ENCODE data around the gene SRP19.
A peak's percentile ranks its signal among the peaks of the same experiment; 100 is the strongest.
"Not testable (repeated sequence)": the region's sequence is repeated elsewhere in the genome, so short reads cannot be mapped to it uniquely, and the experiment has no call there.

The SRP19 gene

GRCh38 chr5:112860929-112861637, at the start of gene SRP19:
Gene SRP19, plus strand, starts transcription at chr5:112861287. Its CDS starts 90 bp downstream, at chr5:112861377.
- DNase-seq (ENCODE audit: low read depth): peak; percentile 86

DNA sequence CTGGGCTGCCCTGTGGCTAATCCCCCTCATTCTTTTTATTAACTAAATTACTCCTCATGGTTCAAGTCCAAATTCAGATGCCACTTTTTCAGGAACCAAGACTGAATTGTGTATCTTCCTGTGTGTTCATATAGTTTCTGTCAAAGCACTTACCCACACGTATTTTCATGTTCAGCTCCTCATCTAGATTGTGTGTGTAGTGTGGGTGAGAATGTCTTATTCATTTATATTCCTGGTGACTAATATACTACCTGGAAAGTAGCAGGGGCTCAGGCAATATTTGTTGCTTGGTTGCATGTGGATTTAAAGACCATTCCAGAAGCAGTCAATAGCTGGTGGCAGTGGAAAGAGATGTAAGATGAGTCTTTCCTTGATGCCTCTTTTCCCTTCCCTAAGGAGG, 48.5 kb upstream of the SRP19 start:
- no peak for DNase-seq (ENCODE audit: low read depth)

- DNase-seq (ENCODE audit: low read depth): no peak
Measured at GRCh38 chr5:112820246-112820645, 40.8 kb upstream of the SRP19 start.

GRCh38 chr5:112822456-112822855, 38.6 kb upstream of the SRP19 start:
- DNase-seq (ENCODE audit: low read depth): no peak

GRCh38 chr5:112823181-112823580, 37.9 kb upstream of the SRP19 start:
- DNase-seq (ENCODE audit: low read depth): no peak

GRCh38 chr5:112823656-112824055, 37.4 kb upstream of the SRP19 start:
- no peak for DNase-seq (ENCODE audit: low read depth)

DNA sequence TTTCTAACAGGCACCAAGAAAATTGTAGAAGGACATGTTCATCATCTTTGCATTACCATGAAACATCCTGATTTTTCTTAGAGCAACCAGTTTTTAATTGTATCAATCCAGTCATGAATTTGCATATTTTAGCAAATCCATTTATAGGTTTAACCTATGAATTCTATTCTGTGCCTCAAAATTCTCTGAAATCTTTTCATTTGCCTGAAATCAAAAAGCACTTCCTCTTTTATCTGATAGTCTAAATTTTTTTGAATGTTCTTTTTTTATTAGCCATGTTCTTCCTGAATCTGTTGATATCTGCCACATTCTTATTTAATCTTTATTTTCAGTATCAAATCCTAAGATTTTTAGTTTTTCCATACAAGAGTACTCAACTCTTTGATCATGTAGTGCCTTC, 36.9 kb upstream of the SRP19 start:
- DNase-seq (ENCODE audit: low read depth): no peak

DNA sequence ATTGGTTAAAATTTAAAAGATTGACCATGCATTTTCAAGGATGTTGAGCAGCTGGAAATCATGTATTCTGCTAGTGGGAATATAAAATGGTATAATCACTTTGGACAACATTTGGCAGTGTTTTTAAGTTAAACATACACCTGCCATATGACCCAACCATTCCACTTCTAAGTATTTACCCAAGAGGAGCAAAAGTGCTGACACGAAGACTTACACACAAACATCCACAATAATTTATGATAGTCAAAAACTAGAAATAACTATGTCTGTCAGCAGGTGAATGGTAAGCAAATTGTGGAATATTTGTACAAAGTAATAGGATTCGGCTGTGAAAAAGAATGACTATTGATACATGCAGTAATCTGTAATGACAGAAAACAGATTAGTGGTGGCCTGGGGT, 30.7 kb upstream of the SRP19 start:
- DNase-seq (ENCODE audit: low read depth): no peak

DNA sequence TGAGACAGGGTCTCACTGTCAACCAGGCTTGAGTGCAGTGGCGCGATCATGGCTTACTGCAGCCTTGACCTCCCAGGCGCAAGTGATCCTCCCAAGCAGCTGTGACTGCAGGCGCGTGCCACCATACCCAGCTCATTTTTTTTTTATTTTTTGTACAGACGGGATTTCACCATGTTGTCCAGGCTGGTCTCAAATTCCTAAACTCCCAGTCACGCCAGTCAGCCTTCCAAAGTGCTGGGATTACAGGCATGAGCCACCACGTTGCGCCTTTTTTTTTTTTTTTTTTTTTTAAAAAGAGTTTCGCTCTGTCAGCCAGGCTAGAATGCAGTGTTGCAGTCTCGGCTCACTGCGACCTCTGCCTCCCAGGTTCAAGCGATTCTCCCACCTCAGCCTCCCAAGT, 27.1 kb upstream of the SRP19 start:
- no peak for DNase-seq (ENCODE audit: low read depth)

DNA sequence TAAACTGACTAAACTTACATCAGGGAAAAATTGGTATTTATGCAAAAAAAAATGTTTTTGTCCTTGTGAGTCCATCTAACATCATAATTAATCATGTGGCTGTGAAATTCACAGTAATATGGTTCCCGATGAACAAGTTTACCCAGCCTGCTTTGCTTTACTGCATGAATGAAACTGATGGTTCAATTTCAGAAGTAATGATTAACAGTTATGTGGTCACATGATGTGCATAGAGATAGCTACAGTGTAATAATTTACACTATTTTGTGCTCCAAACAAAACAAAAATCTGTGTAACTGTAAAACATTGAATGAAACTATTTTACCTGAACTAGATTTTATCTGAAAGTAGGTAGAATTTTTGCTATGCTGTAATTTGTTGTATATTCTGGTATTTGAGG, 16.6 kb upstream of the SRP19 start:
- no peak for DNase-seq (ENCODE audit: low read depth)

DNA sequence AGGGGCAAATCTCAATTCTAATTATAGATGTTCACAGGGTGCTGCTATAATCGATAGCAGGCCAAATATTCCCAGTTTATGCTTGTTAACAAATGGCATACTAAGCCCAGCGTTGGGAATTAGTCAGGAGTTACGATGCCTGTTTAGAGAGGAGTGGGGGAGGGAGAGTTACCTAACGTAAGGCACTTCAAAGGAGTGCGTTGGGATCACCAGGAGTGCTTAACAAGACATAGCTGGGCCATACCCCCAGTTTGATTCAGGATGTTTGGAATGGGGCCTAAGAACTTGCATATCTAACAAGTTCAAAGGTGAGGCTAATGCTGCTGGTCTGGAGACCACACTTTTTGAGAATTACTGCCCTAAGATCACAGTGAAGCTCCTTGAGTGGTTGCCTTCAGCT, 14.5 kb upstream of the SRP19 start:
- DNase-seq (ENCODE audit: low read depth): no peak

DNA sequence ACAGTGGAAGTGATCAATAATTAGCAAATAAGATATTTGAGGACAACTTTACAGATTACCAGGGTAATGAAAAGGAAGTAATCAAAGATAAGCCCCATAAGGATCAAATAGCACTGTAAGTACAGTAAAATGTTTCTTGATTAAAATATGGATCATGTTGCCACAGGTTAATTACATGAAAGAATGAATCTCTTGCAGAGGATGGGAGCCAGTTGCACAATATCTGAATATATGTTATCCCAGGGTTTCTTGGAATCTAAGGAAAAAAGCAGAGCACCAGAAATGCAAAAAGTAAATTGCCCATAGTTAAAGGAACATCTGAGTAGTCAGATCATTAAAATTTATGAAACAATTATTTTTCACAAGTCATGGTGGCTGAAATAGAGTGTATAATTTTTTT, 13.8 kb upstream of the SRP19 start:
- no peak for DNase-seq (ENCODE audit: low read depth)

- no peak for DNase-seq (ENCODE audit: low read depth)
Measured at GRCh38 chr5:112848116-112848811, 12.8 kb upstream of the SRP19 start.

DNA sequence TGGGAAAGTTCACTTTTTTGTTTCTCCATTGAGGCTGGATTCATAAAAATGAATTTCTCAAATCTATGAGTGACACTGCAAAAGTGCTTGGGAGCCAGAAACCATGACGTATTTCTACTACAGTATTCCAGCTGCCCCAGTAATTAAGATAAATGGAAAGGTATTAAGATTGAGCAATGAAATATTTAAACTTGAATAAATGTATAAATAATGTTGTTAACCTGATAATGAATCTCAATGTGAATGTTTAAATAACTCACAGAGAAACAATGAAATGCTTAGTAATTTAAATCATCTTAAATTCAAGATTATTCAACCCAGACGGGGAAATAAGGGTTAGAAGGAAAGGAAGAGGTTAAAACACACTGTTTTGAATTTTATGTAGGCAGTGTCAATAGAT, 11.2 kb upstream of the SRP19 start:
- no peak for DNase-seq (ENCODE audit: low read depth)

GRCh38 chr5:112854651-112855050, 6.4 kb upstream of the SRP19 start:
- no peak for DNase-seq (ENCODE audit: low read depth)

DNA sequence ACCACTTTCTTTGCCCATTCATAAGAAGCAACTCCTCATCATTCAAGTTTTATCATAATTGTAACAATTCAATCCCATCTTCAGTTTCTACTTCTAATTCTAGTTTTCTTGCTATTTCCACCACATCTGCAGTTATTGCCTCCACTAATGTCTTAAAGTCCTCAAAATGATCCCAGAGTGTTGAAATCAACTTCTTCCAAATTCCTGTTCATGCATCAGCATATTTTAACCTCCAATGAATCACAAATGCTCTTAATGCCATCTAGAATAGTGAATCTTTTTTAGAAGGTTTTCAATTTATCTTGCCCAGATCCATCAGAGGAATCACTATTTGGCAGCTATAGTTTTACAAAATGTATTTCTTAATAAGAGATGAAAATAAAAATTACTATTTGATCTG, 3.2 kb upstream of the SRP19 start:
- DNase-seq (ENCODE audit: low read depth): no peak

DNA sequence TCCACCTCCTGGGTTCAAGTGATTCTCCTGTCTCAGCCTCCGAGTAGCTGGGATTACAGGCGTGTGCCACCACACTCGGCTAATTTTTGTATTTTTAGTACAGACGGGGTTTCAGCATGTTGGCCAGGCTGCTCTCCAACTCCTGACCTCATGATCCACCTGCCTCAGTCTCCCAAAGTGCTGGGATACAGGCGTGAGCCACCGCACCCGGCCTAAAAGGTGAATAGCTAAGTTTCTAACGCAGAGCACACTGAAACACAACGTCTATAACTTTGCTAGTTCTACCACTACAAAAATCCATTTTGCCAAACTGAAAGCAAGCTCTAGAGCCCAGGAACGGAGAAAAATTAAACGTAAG, 537 bp upstream of the SRP19 start:
- not testable (repeated sequence) for DNase-seq (ENCODE audit: low read depth)

DNA sequence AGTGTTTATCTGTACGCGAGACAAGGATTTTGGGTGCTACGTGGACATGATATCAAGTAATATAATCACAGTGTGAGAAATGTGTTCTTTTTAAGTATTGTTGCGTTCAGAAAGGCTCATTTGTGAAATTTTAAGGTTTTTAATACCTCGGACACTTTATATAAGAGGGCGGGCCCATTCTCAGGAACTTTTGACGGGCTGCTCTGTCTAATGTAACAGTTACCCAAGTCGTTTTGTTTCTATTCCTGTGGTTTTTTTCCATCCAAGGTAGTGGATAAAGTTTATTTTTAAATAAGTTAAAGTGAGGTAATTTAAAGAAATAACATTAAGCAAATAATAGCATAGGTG, 525 bp downstream of the SRP19 start:
- DNase-seq (ENCODE audit: low read depth): no peak

DNA sequence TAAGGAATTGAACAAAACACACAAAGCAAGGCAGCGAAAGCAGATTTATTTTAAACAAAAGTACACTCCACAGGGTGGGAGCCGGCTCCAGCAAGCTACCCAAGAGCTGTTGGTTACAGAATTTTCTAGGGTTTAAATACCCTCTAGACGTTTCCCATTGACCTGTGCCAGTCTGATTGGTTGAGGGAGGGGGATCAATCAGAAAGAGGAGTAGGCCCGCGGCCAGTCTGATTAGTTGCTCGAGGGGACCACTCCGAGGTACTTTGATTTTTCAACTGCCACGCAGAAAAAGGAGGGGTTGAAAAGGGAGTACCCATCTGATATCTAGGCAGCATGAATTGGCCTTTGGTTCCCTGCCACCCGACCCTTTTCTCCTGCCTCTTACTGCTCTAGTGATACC, 998 bp downstream of the SRP19 start:
- DNase-seq (ENCODE audit: low read depth): no peak

DNA sequence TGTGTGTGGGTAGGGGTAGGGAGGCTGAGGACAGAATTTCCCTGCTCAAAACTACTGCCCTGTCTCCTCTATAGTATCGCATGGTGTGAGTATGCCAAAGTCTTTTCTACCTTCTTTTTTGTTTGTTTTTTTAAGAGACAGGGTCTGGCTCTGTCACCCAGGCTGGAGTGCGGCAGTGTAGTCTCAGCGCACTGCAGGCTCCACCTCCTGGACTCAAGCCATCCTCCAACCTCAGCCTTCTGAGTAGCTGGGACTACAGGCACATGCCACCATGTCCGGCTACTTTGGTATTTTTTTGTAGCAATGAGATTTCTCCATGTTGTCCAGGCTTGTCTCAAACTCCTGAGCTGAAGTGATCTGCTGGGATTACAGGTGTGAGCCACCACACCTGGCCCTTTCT, 2.5 kb downstream of the SRP19 start:
- DNase-seq (ENCODE audit: low read depth): no peak

DNA sequence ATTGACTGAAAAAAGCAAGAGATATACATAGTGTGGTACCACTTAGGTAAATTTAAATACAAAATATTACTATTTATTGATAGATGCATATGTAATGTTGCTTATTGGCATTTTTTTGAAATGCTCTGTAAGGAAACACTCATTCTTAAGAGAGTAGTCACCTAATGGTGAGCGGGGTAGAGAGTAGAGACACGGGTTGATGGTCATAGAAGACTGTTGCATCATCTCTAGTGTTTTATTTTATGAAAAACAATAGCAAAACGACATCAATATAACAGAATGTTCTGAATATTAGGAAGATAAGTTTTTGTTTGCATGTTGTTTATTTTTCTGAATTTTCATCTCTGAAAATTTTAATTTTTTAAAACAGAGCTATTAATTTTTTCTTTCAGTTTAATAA, 4.0 kb downstream of the SRP19 start:
- DNase-seq (ENCODE audit: low read depth): no peak

DNA sequence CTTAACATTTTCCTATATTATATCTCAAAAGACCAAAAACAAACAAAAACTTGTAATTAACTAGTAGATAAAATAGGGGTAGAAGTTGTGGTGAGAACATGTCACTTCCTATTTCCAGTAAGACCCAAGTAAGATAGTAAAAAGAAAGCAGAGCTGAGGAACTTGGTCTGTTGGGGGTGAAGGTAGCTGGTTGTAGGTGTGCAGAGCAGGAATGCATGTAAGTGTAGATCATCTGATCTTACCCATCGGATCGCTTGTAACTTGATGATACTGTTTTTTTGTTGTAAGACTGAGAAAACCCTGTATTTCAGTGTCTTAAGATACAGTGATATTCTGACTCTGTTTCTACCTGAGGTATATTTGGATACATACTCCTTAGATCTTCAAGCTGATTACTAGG, 5.7 kb downstream of the SRP19 start:
- DNase-seq (ENCODE audit: low read depth): no peak

DNA sequence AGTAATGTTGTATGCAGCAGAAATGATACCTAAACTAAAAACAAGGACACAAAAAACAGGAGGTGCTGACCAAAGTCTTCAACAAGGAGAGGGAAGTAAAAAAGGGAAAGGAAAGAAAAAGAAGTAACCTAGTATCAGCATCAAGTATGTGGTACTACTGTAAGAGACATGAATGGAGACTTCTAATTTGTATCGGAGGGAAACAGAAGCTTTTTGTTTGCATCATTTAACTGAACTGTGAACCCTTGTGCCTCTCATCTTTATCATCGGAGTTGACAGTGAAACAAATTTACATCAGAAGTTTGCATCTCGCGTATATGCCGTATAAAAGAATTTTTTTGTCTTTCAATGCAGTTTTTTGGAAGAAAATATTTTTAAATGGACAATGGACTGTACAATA, 6.3 kb downstream of the SRP19 start:
- DNase-seq (ENCODE audit: low read depth): no peak

DNA sequence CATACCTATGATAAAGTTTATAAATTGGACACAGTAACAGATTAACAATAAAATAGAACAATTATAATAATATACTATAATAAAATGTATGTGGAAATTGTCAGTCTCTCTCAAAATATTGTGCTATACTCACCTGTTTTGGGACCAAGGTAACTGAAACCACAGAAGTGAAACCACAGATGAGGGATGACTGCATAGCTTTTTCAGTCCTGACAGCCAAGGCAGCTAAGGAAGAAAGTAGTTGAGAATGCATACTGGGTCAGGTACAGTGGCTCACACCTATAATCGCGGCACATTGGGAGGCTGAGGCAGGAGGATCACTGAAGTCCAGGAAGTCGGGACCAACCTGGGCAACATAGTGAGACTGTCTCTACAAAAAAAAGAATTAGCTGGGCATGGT, 8.9 kb downstream of the SRP19 start:
- DNase-seq (ENCODE audit: low read depth): no peak

All from activated T-helper 9 cell treated with anti-CD3 and anti-CD28 coated beads, Interleukin-2, amount 50 U/mL, for 16 hours (primary cell).